Heart left ventricle (tissue), 13 donors: ENCODE data around the gene LMF1.

ENCODE experiments used
- CTCF ChIP-seq, 12 donors: fragments of 200-600 bp; sonication (generic) in 4 of 12; IDR thresholded peaks; one replicate each; pipeline versions ENCODE4 v1.5.0 to v1.8.0; 2018 to 2022; ENCODE audit warnings: antibody characterized with exemption in 12 of 12, mild to moderate bottlenecking in 5 of 12
- POLR2A ChIP-seq, 2 donors: fragments of 450-650 bp; IDR thresholded peaks; one replicate each; pipeline ENCODE4 v1.6.1; 2017; ENCODE audit warnings: antibody characterized with exemption in 2 of 2, mild to moderate bottlenecking in 2 of 2, moderate library complexity in 2 of 2
- donor health status: ischemic (EF 13 %, LVEDD 7.1; RV severe dilation, severe dysfunction).
- donor health status: DM: no; HTN: yes; CAD: no.
- donor health status: DM: no; HTN: no; CAD: no.
- donor health status: ischemic (EF 25% LVEDD 6.9; RV normal size, moderate dysfunction).
- donor health status: ischemic (EF 25% LVEDD 5.7; RV mildly dilated, moderate dysfunction).
- donor health status: ischemic (EF 35%, LVEDD 5.7; RV mildly dilated, moderate dysfunction).
- donor health status: nonischemic (EF 11% LVEDD 7.7; RV severe dilation, severe dysfunction).
- donor health status: DM: yes; HTN: yes; CAD: no.
- donor health status: PGD.
- donor health status: ischemic (EF 29% LVEDD 5.4; RV normal size, mild dysfunction).
- donor health status: nonischemic (EF 23%, LVEDD 6.1; RV moderate dilation, normal function).

- TF ChIP-seq CTCF (IDR thresholded peaks at IDR 0.05) (no peak), POLR2A (IDR thresholded peaks at IDR 0.05) (no peak)
Measured at GRCh38 chr16:882256-882655, 88.5 kb downstream of the LMF1 start.
